ENCODE data around the gene AKAP6.

DNA sequence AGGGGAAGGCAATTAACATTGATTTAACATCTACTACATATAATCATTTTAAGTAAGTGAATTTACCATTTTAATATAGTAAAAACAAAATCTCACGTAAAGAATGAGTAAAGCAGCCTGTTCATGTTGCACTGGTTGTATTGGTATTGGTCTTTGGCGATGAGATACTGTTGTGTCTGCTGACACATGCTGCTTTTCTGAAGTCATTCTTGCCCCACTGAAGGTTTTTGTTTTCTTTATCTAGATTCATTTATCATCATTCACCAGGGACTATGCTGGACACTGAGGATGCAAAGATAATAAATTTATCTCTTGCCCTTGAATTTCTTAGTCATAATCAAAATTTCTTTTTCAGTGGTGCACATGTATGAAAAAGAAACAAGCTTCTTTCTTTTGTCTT lies 363.3 kb downstream of the AKAP6 start:
- TF ChIP-seq POLR2AphosphoS5 (IDR thresholded peaks at IDR 0.05; ENCODE audit: low read depth, low read length) (no peak), HDAC2 (IDR thresholded peaks at IDR 0.05; ENCODE audit: borderline replicate concordance in 1 of 2, low read depth in 2 of 2, low read length in 2 of 2) (no peak), SAP30 (IDR thresholded peaks at IDR 0.05; ENCODE audit: insufficient read depth, insufficient replicate concordance, low read length) (no peak), ZNF274 (IDR thresholded peaks at IDR 0.05; ENCODE audit: borderline replicate concordance, extremely low read depth, low read length) (no peak), RFX5 (IDR thresholded peaks at IDR 0.05; ENCODE audit: borderline replicate concordance, low read depth, low read length) (no peak), EZH2 (IDR thresholded peaks at IDR 0.05; ENCODE audit: low read depth, low read length, severe bottlenecking) (no peak), JUND (IDR thresholded peaks at IDR 0.05; ENCODE audit: low read length) (no peak), BACH1 (IDR thresholded peaks at IDR 0.05; ENCODE audit: low read length) (no peak), SUZ12 (IDR thresholded peaks at IDR 0.05; ENCODE audit: low read length) (no peak)
- TF ChIP-seq, protein P1, sequence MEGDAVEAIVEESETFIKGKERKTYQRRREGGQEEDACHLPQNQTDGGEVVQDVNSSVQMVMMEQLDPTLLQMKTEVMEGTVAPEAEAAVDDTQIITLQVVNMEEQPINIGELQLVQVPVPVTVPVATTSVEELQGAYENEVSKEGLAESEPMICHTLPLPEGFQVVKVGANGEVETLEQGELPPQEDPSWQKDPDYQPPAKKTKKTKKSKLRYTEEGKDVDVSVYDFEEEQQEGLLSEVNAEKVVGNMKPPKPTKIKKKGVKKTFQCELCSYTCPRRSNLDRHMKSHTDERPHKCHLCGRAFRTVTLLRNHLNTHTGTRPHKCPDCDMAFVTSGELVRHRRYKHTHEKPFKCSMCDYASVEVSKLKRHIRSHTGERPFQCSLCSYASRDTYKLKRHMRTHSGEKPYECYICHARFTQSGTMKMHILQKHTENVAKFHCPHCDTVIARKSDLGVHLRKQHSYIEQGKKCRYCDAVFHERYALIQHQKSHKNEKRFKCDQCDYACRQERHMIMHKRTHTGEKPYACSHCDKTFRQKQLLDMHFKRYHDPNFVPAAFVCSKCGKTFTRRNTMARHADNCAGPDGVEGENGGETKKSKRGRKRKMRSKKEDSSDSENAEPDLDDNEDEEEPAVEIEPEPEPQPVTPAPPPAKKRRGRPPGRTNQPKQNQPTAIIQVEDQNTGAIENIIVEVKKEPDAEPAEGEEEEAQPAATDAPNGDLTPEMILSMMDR (IDR thresholded peaks at IDR 0.05; ENCODE audit: control extremely low read depth in 1 of 3, insufficient read depth in 1 of 3, low read depth in 1 of 3, low read length in 3 of 3): no peak
- TF ChIP-seq, protein P2, sequence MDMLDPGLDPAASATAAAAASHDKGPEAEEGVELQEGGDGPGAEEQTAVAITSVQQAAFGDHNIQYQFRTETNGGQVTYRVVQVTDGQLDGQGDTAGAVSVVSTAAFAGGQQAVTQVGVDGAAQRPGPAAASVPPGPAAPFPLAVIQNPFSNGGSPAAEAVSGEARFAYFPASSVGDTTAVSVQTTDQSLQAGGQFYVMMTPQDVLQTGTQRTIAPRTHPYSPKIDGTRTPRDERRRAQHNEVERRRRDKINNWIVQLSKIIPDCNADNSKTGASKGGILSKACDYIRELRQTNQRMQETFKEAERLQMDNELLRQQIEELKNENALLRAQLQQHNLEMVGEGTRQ (IDR thresholded peaks at IDR 0.05; ENCODE audit: low read length): no peak
- TF ChIP-seq, protein P3, sequence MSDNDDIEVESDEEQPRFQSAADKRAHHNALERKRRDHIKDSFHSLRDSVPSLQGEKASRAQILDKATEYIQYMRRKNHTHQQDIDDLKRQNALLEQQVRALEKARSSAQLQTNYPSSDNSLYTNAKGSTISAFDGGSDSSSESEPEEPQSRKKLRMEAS (IDR thresholded peaks at IDR 0.05): no peak
